Naive B cell (primary cell): ENCODE results near the gene SOCS4. TPM values are rescaled to one million over a fixed set of nuclear protein-coding genes. Genes with fewer than 3 reads are reported as not detected.
"Not testable (repeated sequence)": the region's sequence is repeated elsewhere in the genome, so short reads cannot be mapped to it uniquely, and the experiment has no call there.

Experiments used
- ATAC-seq, 2 donors: fragments of 150-1000 bp; cut with Tn5 transposase; 2 replicates each; pipeline ENCODE4 v1.10.0; 2021; ENCODE audit warnings: low read depth in 2 of 2, mild to moderate bottlenecking in 2 of 2, moderate library complexity in 2 of 2
- DNase-seq: peaks from one replicate; pipeline ENCODE4 v3.0.0; 2022
- H3K27ac Mint-ChIP-seq, 6 donors: one replicate each; pipeline ENCODE4 v1.8.0; 2020 to 2022; ENCODE audit warnings: mild to moderate bottlenecking in 6 of 6, mixed read lengths in 6 of 6, moderate library complexity in 5 of 6, inconsistent platforms in 2 of 6
- H3K27me3 Mint-ChIP-seq, 3 donors: one replicate each; pipeline ENCODE4 v1.8.0; 2021 to 2022; ENCODE audit warnings: mixed read lengths in 3 of 3, mild to moderate bottlenecking in 1 of 3
- H3K36me3 Mint-ChIP-seq, 2 donors: one replicate each; pipeline ENCODE4 v1.8.0; 2020 to 2022; ENCODE audit warnings: mixed read lengths in 2 of 2, inconsistent platforms in 1 of 2, mild to moderate bottlenecking in 1 of 2
- H3K4me1 Mint-ChIP-seq, 3 donors: one replicate each; pipeline ENCODE4 v1.8.0; 2020 to 2022; ENCODE audit warnings: mixed read lengths in 3 of 3, inconsistent platforms in 1 of 3, mild to moderate bottlenecking in 1 of 3, moderate library complexity in 1 of 3
- H3K4me3 Mint-ChIP-seq, 8 donors: one replicate each; pipeline ENCODE4 v1.8.0; 2020 to 2022; ENCODE audit warnings: mild to moderate bottlenecking in 8 of 8, mixed read lengths in 8 of 8, moderate library complexity in 8 of 8, inconsistent platforms in 2 of 8
- H3K9me3 Mint-ChIP-seq, 7 donors: one replicate each; pipeline ENCODE4 v1.8.0; 2020 to 2022; ENCODE audit warnings: mixed read lengths in 7 of 7, mild to moderate bottlenecking in 5 of 7, inconsistent platforms in 2 of 7, moderate library complexity in 1 of 7
- polyA plus RNA-seq, 6 donors: library from polyadenylated mRNA; unstranded; fragments of 300-500 nt; fragmentation: Illumina TruSeq; gene quantifications; one replicate each; pipeline ENCODE4 v1.2.3, GENCODE V29; 2021; ENCODE audit warnings: low read depth in 6 of 6

The SOCS4 gene
- polyA plus RNA-seq, 6 donors from 2014 or later: 1.1 to 7.0 (median 2.4) TPM

DNA sequence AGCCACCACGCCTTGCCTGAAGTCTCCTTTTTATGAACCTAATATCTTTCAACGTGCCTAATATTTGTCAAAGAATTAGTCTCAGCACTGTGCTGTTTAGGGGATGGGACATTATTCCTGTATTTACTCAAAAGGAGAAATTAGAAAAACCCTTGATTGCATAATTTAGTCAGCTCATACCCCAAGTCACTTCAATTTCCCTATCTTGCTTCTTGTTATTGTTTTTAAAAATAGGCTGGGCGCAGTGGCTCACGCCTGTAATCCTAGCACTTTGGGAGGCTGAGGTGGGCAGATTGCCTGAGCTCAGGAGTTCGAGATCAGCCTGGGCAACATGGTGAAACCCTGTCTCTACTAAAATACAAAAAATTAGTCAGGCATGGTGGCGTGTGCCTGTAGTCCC, 52.9 kb downstream of the SOCS4 start:
- H3K27ac Mint-ChIP-seq: peak overlapping the region in 1 of 6 donors; percentile 33

DNA sequence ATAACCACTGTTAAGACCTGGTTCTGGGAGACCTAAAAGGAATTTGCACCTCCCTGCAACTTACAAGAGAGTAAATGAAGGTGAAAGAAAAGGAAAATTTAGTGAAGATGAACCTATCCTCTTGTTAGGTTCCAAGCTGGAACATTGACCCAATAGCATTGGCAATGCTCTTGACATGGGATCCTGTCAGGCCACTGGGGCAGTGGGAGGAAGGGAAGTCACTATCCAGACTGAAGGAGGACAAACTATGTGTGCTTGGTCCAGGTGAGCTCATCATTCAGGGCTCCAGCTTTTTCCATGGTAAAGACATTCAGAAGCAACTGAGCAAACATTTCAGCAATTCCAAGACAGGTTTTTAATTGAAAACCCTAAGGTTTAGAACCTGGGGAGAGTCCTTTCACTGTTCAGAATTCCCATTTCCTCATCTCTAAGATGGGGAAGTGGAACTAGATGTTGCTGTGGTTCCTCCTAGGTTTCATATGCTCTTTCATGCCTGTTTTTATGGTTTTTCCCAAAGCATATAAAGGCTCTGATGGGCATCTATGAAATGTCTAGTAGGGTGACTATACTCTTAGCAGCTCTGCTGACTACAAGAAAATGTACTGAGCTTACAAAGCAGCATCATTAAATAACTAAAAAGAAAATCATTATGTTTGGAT, 57.5 kb downstream of the SOCS4 start:
- no peaks in the 10 kb centered on the region for H3K9me3 Mint-ChIP-seq
- H3K27ac Mint-ChIP-seq: no peak overlapping the region
- peaks cover 0 to 2% (median 2%) of the 10 kb centered on the region in 3 donors for H3K4me1 Mint-ChIP-seq
- DNase-seq (no peak), ATAC-seq (no peak)
- H3K4me3 Mint-ChIP-seq: no peak overlapping the region
- no peaks in the 10 kb centered on the region for H3K27me3 Mint-ChIP-seq
- no peaks in the 10 kb centered on the region for H3K36me3 Mint-ChIP-seq

More for the DNA sequence above, 52.9 kb downstream of the SOCS4 start:
- not testable (repeated sequence) for H3K4me1 Mint-ChIP-seq, H3K4me3 Mint-ChIP-seq, H3K27me3 Mint-ChIP-seq, H3K9me3 Mint-ChIP-seq, DNase-seq, H3K36me3 Mint-ChIP-seq, ATAC-seq

DNA sequence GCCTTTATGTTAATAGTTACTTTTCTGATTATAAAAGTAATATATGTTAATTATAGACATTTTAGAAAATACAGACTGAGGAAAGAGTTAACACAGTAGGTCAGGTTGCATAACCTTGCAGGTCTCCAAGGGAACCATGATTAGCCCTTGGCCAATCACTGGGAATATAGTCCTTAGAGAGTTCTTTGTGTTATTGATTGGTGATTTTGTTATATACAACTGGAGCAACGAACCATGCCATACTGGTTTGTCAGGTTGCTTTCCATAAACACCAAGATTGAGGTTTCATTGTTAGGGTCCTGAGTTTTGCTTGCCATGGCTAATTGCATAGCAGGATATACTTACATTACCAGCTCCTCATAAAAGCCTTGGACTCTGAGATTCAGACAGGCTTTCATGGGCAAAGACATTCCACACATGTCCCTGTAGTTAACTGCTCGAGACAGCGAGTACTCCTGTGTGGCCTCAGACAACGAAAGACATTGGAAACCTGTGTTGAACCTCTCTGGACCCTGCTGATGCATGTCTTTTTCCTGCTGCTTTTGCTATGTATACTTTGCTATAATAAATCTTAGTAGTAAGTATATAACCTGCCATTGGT, 58.1 kb downstream of the SOCS4 start:
- DNase-seq: no peak
- H3K9me3 Mint-ChIP-seq: no peaks in the 10 kb centered on the region
- H3K27ac Mint-ChIP-seq: no peak overlapping the region
- no peak overlapping the region for H3K4me3 Mint-ChIP-seq
- H3K4me1 Mint-ChIP-seq: peaks cover 0 to 4% (median 2%) of the 10 kb centered on the region in 3 donors
- H3K36me3 Mint-ChIP-seq: no peaks in the 10 kb centered on the region
- ATAC-seq: no peak
- no peaks in the 10 kb centered on the region for H3K27me3 Mint-ChIP-seq

DNA sequence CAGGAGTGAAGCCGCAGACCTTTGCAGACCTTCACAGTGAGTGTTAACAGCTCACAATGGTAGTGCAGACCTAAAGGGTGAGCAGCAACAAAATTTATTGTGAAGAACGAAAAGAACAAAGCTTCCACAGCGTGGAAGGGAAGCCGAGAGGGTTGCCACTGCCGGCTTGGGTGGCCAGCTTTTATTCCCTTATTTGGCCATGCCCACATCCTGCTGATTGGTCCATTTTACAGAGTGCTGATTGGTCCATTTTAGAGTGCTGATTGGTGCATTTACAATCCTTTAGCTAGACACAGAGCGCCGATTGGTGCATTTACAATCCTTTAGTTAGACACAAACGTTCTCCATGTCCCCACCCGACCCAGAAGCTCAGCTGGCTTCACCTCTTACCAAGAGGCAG, 59.9 kb downstream of the SOCS4 start:
- Mint-ChIP-seq H3K9me3 (no peaks in the 10 kb centered on the region), H3K4me1 (peaks cover 0 to 4% (median 2%) of the 10 kb centered on the region in 3 donors), H3K4me3 (no peak overlapping the region), H3K27ac (no peak overlapping the region), H3K36me3 (no peaks in the 10 kb centered on the region), H3K27me3 (no peaks in the 10 kb centered on the region)
- ATAC-seq (no peak), DNase-seq (no peak)

DNA sequence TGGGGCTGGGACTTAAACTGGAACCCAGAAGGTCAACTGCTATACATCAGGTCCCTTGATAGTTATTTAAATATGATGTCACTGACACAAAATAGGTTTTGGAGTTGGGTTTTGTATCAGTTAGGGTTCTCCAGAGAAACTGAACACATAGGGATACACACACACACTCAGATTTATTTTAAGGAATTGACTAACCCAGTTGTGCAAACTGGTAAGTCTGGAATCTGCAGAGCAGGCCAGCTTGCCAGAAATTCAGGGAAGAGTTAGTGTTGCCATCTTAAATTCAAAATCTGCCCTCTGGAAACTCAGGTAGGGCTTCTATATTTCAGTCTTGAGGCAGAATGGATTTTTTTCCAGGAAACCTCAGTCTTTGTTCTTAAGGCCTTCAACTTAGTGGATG, 61.3 kb downstream of the SOCS4 start:
- H3K36me3 Mint-ChIP-seq: no peaks in the 10 kb centered on the region
- DNase-seq (no peak), ATAC-seq (no peak)
- no peaks in the 10 kb centered on the region for H3K27me3 Mint-ChIP-seq
- no peak overlapping the region for H3K4me3 Mint-ChIP-seq
- no peak overlapping the region for H3K27ac Mint-ChIP-seq
- H3K4me1 Mint-ChIP-seq: peaks cover 0 to 4% (median 2%) of the 10 kb centered on the region in 3 donors
- H3K9me3 Mint-ChIP-seq: no peaks in the 10 kb centered on the region

DNA sequence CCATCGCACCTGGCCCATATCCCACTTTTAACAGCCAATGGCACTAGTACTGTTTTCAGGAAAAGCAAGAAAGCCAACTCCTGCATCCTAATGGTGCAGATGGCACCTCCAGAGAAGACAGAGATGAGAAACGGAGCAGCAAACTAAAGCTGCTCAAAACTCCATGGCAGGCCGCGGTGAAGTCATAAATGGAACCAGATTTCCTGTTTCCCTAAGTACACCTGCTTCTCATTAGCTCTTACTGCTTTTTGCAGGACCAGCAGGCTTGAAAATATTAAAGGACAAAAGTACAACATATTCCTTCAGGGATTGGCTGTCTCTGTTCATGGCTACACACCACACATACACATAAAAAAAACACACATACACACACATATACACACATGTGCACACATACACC, 65.3 kb downstream of the SOCS4 start:
- Mint-ChIP-seq H3K36me3 (no peaks in the 10 kb centered on the region), H3K9me3 (no peaks in the 10 kb centered on the region), H3K4me3 (no peak overlapping the region), H3K4me1 (peaks cover 0 to 6% (median 4%) of the 10 kb centered on the region in 3 donors), H3K27me3 (no peaks in the 10 kb centered on the region), H3K27ac (no peak overlapping the region)
- ATAC-seq (no peak), DNase-seq (no peak)

DNA sequence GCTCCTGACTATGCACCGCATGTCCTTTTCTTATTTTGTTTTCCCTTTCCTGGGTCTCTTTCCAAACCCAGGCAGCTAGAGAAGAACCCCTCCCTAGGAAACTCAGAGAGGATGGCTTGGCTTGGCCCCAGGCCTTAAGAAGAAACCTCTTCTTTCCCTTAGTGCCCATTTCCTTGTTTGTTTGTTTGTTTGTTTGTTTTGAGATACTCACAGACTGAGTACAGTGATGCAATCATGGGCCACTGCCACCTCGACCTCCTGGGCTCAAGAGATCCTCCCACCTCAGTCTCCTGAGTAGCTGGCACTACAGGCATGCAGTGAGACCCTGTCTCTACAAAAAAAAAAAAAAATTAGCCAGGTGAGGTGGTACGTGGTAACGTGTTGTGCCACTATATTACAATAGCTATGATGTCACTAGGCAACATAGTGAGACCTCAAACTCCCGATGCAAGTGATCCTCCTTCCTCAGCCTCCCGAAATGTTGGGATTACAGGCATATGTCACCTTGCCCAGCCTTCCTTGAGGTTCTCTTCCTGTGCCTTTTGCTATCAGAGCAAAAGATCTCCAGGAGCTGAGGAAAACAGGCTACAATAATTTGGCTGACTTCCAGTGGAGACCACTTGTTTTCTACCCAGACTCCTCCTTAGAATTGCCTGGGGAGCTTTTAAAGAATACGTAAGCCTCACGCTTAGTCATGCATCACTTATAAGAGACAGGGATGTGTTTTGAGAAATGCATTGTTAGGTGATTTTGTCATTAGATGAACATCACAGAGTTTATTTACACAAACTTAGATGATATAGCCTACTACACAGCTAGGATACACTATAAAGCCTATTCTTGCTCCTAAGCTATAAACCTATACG, 67.5 kb downstream of the SOCS4 start:
- no peak for ATAC-seq
- Mint-ChIP-seq H3K4me3 (no peak overlapping the region), H3K36me3 (no peaks in the 10 kb centered on the region), H3K27me3 (no peaks in the 10 kb centered on the region), H3K27ac (peak overlapping the region in 1 of 6 donors; percentile 26), H3K9me3 (no peaks in the 10 kb centered on the region), H3K4me1 (peaks cover 9 to 23% (median 9%) of the 10 kb centered on the region in 3 donors)
- DNase-seq: no peak

DNA sequence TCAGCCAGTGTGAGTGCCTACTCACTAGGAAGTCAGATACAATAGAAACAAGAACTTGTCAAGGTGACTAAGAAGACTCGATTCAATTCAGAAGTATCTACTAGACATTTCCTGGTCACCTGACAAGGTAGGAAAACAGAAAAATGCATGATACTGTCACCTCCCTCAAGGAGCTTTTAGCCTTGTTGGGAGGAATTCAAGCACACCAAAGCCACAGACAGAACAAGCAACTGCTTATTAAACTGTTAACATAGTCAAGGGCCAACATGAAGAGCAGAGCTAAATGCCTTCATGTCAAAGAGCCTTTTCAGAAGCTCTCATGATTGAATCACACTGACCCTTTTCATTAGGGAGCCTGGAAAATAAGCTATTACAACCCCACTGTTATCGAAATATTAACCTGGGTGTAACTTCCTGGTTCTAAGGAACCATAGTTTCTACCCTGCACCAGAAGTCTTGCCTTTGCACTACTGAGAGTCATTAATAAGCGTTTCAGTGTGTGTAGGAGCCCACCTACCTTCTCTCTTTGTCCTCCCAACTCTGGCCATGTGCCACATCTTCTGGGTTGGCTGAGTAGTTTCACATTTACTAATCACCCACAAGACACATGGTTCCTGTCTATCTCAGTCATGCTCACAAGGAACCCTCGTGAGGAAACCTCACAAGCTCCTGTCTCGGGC, 71.0 kb downstream of the SOCS4 start:
- no peaks in the 10 kb centered on the region for H3K27me3 Mint-ChIP-seq
- peak; percentile 47 to 53 for ATAC-seq
- H3K4me1 Mint-ChIP-seq: peaks cover 15 to 34% (median 20%) of the 10 kb centered on the region in 3 donors
- H3K27ac Mint-ChIP-seq: peak overlapping the region; percentile 3 to 97 (median 74)
- no peaks in the 10 kb centered on the region for H3K9me3 Mint-ChIP-seq
- H3K36me3 Mint-ChIP-seq: no peaks in the 10 kb centered on the region
- DNase-seq: peak; percentile 16
- H3K4me3 Mint-ChIP-seq: peak overlapping the region in 4 of 8 donors; percentile 4 to 67 (median 52)

DNA sequence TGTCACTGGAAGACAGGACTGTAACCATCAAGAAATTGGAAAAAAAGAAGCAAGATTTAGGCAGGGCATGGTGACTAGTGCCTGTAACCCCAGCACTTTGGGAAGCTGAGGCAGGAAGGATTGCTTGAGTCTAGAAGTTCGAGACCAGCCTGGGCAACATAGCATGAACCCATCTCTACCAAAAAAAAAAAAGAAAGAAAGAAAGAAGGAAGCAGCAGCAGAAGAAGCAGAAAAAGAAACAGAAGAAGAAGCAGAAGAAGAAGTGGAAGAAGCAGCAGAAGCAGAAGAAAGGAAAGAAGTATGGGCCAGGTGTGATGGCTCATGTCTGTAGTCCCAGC, 71.5 kb downstream of the SOCS4 start:
- peak overlapping the region; percentile 3 to 97 (median 74) for H3K27ac Mint-ChIP-seq
- H3K27me3 Mint-ChIP-seq: no peaks in the 10 kb centered on the region
- H3K9me3 Mint-ChIP-seq: no peaks in the 10 kb centered on the region
- peak overlapping the region in 4 of 8 donors; percentile 4 to 67 (median 52) for H3K4me3 Mint-ChIP-seq
- DNase-seq (no peak), ATAC-seq (no peak)
- no peaks in the 10 kb centered on the region for H3K36me3 Mint-ChIP-seq
- peaks cover 17 to 39% (median 23%) of the 10 kb centered on the region in 3 donors for H3K4me1 Mint-ChIP-seq

Other genes starting within 250 kb of the SOCS4 start
- gene GCH1, start 124.4 kb upstream of the SOCS4 start, polyA plus RNA-seq: 10 to 100 TPM; 18.8 to 31.2 (median 27.8) TPM
- gene WDHD1, start 137 bp upstream of the SOCS4 start, polyA plus RNA-seq: 1 to 10 TPM in 5 of 6 donors, not detected in 1; 2.5 to 5.4 (median 3.1) TPM
- gene MAPK1IP1L, start 24.4 kb downstream of the SOCS4 start, polyA plus RNA-seq: 100 to 1,000 TPM; 104 to 140 (median 117) TPM
- gene LGALS3, start 102.0 kb downstream of the SOCS4 start, polyA plus RNA-seq: 1 to 10 TPM; 2.4 to 8.7 (median 4.8) TPM
- under 1 TPM in 1 of 6 donors, not detected in 5; 0.13 TPM for gene DLGAP5, start 164.3 kb downstream of the SOCS4 start, polyA plus RNA-seq
- 10 to 100 TPM; 22.9 to 35.2 (median 26.9) TPM for gene FBXO34, start 244.2 kb downstream of the SOCS4 start, polyA plus RNA-seq